ENCODE results near the gene TEKT5.

- TF ChIP-seq CTCF (IDR thresholded peaks at IDR 0.05) (no peak), POLR2AphosphoS5 (IDR thresholded peaks at IDR 0.05; ENCODE audit: low read depth, low read length) (no peak)
Observed at GRCh38 chr16:10663744-10664143, 31.0 kb downstream of the TEKT5 start.
